NB4 (cell line): ENCODE results near the gene INTS1.

Experiments used
- DNase-seq: peaks from one replicate; pipeline ENCODE4 v3.0.0; 2010; ENCODE audit warnings: low read depth
- H3K4me3 ChIP-seq: one replicate; pipeline ENCODE4 v1.5.1; 2011; ENCODE audit warnings: mild to moderate bottlenecking, low read depth, low read length, moderate library complexity
- CTCF ChIP-seq: IDR thresholded peaks from one replicate; pipeline ENCODE4 v1.5.1; 2012; ENCODE audit warnings: low read depth, low read length
- MAX ChIP-seq: IDR thresholded peaks from 2 replicates; pipeline ENCODE4 v1.6.1; 2011; ENCODE audit warnings: low read depth, low read length
- MYC ChIP-seq: IDR thresholded peaks from 2 replicates; pipeline ENCODE4 v1.6.1; 2011; ENCODE audit warnings: low read depth, low read length
- POLR2A ChIP-seq: IDR thresholded peaks from 2 replicates; pipeline ENCODE4 v1.6.1; 2011; ENCODE audit warnings: mild to moderate bottlenecking; ENCODE audit not compliant: insufficient read length; ENCODE audit errors: extremely low read depth

INTS1 gene

DNA sequence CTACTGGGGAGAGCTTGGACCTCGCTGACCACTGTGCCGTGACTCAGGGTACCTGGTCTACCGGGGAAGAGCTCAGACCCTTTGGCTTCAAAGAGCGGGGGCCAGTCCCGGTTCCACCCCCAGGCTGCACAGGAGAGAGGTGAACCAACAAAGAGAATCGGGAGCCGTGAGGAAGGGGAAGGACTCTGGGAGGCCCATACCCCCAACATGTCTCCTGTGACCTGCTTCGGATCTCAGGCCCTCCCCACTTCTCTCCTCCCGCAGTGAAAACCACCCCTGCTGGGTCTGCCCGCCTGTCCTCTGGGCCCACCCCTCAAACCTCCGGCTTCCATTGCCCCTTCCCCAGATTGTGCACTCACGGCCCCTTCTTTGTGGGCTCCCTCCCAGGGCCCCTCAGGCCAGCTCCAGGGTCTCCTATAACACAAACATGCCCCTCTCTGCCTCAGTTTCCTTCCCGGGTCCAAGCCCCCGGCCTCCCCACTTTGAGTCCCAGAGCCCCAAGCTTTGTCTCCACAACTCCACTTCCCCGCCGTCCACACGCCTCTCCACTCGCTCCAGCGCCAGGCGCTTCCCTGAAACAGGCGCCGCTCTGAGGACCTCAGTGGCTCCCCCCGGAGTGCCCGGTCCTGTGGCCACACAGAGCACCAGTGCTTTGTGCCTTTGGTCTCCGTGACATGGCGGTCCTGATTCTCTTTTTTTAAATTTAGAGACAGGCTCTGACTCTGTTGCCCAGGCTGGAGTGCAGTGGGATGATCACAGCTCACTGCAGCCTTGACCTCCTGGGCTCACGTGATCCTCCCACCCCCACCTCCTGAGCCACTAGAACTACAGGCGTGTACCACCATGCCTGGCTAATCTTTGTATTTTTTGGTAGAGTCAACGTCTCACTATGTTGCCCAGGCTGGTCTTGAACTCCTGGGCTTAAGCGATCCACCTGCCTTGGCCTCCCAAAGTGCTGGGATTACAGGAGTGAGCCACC lies 7.5 kb upstream of the INTS1 start:
- DNase-seq: peak; percentile 52
- H3K4me3 ChIP-seq: no peak overlapping the region
- TF ChIP-seq MYC (no peak), CTCF (no peak), POLR2A (no peak), MAX (no peak)

- no peak overlapping the region for H3K4me3 ChIP-seq
- TF ChIP-seq MYC (peak; percentile 89), CTCF (no peak), POLR2A (peak; percentile 18), MAX (peak; percentile 85)
- DNase-seq: peak; percentile 97
These were observed 6.6 kb upstream of the INTS1 start for GRCh38 chr7:1510780-1511154.

GRCh38 chr7:1509226-1509625 lies 5.0 kb upstream of the INTS1 start:
- TF ChIP-seq CTCF (no peak), MAX (no peak), POLR2A (no peak), MYC (no peak)
- DNase-seq: no peak
- H3K4me3 ChIP-seq: no peak overlapping the region

DNA sequence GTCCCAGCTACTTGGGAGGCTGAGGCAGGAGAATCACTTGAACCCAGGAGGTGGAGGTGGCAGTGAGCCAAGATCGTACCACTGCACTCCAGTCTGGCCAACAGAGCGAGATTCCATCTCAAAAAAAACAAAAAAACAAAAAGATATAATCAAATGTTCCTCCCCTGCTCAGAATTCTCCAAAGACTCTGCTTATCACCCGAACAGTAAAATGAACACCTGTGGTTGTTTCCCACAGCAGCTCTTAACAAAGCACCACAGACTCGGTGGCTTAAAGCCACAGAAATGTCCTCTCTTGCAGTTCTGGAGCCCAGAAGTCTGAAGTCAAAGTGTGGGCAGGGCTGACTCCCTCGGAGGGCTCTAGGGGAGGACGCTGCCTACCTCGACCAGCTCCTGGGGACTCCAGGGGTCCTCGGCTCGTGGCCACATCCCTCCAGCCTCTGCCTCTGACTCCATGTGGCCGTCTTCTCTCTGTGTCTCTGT lies 4.1 kb upstream of the INTS1 start:
- TF ChIP-seq MAX (no peak), MYC (no peak), CTCF (no peak), POLR2A (no peak)
- peak; percentile 65 for DNase-seq
- no peak overlapping the region for H3K4me3 ChIP-seq

DNA sequence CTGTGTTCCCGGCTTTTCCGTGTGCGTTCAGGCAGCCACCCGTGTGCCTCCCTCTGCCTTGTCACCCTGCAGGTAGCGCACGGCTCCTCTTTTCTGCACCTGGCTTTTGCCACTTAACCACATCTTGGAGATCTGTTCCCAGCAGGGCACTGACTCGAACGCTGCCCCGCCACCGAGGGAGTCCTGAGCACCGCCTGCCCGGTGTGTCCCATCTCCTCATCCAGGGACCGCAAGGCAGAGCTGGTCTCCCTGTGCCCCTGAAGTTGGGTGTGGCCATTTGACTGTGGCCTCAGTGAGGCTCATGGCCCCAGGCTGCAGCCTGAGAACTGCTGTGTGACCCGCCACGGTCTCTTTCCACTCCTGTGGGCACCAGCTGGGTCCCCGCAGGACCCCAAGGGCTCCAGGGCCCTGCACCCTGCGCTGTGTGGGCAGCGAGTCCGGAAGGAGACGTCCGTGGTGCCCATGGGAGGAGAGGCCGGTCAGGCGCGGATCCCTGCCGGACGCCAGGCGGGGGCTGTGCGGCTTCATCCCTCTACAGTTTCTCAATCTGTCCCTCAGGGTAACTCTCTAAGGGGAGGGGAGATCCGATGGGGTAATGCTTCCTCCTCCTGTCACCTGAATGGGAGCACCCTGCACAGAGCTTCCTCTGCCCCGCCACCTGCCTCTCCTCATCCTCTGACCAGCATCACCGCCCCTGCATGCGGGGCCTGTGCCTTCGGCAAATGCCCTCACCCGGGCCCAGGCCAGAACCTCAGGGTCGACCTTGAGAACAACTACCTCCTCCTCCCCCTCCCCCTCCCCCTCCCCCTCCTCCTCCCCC lies 1.8 kb upstream of the INTS1 start:
- DNase-seq: peak; percentile 97

More for the DNA sequence above, 1.8 kb upstream of the INTS1 start:
- H3K4me3 ChIP-seq: peak overlapping the region; percentile 57
- peak; percentile 86 for TF ChIP-seq MYC
- TF ChIP-seq CTCF: no peak
- peak; percentile 41 for TF ChIP-seq POLR2A
- TF ChIP-seq MAX: peak; percentile 42; the same call in 1 of the 2 replicates
